Fibroblast of skin of scalp (primary cell): ENCODE results near the gene ZRANB3.
"Not testable (repeated sequence)": the region's sequence is repeated elsewhere in the genome, so short reads cannot be mapped to it uniquely, and the experiment has no call there.

Experiments
- DNase-seq: peaks from one replicate; pipeline ENCODE4 v3.0.0-alpha.2; 2013

ZRANB3 gene

GRCh38 chr2:135121016-135121657, 409.9 kb downstream of the ZRANB3 start:
- DNase-seq = no peak

- DNase-seq = no peak
These were observed 411.4 kb downstream of the ZRANB3 start for GRCh38 chr2:135119582-135119981.

DNA sequence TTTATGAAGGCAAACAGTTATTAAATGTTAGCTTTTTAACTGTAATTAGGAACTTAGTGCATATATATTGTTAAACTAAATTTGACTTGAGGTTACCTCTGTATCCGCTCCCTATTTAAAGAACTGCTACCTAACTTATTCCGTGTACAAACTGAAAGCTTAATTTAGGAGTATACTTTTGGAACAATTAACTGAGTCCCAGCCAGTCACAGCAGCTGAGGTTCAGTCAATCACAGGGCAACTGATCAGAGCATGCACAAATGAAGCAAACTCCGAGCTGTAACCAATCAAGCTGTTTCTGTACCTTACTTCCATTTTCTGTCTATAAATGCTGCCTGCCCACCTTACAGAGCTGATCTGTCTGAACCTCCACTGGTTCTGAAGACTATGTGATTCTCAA, 417.7 kb downstream of the ZRANB3 start:
- no peak for DNase-seq

DNA sequence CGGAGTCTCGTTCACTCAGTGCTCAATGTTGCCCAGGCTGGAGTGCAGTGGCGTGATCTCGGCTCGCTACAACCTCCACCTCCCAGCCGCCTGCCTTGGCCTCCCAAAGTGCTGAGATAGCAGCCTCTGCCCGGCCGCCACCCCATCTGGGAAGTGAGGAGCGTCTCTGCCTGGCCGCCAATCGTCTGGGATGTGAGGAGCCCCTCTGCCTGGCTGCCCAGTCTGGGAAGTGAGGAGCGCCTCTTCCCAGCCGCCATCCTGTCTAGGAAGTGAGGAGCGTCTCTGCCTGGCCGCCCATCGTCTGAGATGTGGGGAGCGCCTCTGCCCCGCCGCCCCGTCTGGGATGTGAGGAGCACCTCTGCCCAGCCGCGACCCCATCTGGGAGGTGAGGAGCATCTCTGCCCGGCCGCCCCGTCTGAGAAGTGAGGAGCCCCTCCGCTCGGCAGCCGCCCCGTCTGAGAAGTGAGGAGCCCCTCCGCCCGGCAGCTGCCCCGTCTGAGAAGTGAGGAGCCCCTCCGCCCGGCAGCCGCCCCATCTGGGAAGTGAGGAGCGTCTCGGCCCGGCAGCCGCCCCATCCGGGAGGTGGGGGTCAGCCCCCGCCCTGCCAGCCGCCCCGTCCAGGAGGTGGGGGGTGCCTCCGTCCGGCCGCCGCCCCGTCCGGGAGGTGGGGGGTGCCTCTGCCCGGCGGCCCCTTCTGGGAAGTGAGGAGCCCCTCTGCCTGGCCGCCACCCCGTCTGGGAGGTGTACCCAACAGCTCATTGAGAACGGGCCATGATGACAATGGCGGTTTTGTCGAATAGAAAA, 425.3 kb downstream of the ZRANB3 start:
- DNase-seq = not testable (repeated sequence)

DNA sequence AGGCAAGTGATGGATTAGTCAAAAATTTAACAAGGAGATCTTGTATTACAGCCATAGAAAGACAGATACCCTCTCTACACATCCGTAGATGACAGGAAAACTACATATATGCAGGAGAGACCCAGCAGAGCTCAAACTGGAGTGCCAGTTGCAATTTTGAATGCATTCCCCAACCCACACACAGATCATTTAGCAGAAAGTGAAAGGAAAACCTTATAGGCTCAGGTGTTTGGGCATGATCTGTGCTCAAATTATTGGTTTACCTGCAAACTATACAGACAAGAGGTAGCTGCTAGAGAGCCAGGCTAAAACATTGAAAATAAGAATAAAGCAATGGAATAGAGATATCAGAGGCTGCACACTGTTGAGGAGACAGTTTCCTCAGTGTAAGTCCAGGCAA, 427.2 kb downstream of the ZRANB3 start:
- DNase-seq = no peak

GRCh38 chr2:135099802-135100483, 431.1 kb downstream of the ZRANB3 start:
- no peak for DNase-seq

DNA sequence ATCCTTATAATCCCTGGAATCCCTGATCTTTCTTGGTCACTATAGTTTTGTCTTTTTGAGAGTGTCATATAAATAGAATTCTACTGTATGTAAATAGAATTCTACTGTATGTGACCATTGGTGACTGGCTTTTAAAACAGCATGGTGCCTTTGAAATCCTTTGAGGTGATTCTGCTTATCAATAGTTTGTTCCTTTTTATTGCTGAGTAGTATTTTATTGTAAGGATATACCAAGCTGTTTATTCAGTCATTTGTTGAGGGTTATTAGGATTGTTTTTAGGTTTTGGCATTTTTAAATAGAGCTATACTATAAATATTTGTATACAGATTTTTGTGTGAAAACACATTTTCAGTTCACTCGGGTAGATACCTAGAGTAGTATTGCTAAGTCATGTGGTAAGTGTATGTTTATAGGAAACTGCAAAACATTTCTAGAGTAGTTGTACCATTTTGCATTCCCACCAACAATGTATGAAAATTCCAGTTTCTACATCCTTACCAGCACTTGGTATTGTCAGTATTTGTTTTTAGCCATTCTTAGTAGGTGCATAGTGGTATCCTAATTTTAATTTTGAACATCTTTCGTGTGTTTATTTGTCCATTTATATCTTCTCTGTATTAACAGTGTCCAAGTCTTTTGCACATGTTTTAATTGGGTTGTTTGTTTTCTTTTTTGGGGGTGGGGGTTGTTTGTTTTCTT, 433.3 kb downstream of the ZRANB3 start:
- DNase-seq = no peak

DNA sequence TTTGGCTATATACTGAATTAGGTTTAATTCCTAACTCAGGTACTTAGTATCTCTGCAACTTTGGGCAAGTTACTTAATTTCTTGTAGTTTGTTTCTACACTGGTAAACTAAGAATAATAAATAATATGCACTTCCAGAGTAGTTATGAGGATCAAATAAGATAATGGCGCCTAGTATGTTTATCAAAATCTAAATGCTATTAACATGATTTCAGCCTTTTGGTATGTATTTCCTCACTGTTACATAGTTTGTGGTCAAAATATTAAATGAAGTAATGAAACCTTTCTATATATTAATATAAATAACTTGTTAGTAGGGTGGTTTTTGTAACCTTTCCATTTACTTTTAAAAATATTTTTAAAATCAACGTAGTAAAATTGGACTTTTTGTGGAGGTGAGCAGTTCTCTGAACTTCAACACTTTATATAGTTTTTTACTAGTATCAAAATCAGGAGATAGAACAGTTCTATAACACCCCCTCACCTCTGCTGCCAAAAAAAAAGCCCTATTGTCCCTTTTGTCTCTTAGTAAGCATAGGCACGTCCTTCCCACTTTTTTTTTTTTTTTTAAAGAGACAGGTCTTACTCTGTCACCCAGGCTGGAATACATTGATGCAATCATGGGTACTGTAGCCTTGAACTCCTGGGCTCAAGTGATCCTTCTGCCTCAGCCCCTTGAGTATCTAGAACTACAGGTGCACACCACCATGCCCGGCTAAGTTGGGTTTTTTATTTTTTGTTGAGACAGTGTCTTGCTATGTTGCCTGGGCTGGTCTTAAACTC, 434.2 kb downstream of the ZRANB3 start:
- DNase-seq = peak; percentile 23

GRCh38 chr2:135095591-135095990, 435.4 kb downstream of the ZRANB3 start:
- no peak for DNase-seq

DNA sequence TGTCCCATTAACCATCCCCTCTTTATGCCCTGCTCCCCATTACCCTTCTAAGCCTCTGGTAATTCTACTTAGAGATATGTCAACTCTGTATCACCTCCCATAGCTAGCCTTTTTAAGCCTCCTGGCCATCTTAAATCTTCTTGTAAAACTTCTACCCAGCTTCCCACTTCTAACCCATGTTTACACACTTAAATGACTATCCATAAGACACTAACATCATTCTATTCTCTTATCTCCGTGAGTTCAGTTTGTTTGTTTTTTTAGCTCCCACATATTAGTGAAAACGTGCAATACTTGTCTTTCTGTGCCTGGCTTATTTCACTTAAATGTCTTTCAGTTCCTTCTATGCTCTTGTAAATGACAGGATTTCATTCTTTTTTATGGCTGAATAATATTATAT, 436.5 kb downstream of the ZRANB3 start:
- DNase-seq = no peak

- no peak for DNase-seq
These were observed 437.2 kb downstream of the ZRANB3 start for GRCh38 chr2:135093670-135094330.

- DNase-seq = no peak
These were observed 437.8 kb downstream of the ZRANB3 start for GRCh38 chr2:135093193-135093592.

DNA sequence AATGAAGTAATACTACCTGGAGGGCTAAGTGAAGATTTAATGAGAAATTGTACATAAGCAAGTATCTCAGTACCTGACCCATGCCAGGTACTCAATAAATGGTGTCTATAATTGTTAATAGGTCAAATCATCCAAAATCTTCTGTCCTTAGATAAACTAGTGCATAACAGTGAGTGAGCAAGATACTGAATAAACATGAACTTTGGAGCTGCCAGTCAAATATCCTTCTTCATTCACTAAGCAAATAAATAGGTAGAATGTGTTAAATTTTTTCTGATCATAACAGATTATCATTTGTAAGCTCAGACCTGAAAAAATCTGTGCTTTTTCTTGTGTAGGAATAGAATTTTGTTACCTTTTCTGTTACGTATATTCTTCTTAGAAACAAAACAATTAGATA, 439.3 kb downstream of the ZRANB3 start:
- DNase-seq = no peak

- DNase-seq = not testable (repeated sequence)
These were observed 441.4 kb downstream of the ZRANB3 start for GRCh38 chr2:135089597-135089996.
